NCI-H2196 (cell line): ENCODE data around the gene WDFY2.

Source experiments
- DNase-seq: peaks from one replicate; lab custom pipeline; 2025; ENCODE audit not compliant: unreplicated experiment; lab: John Stamatoyannopoulos, UW

The WDFY2 gene

GRCh38 chr13:51659276-51660127 lies 75.2 kb downstream of the WDFY2 start:
- no peak for DNase-seq

- no peak for DNase-seq
These were observed 76.6 kb downstream of the WDFY2 start for GRCh38 chr13:51660813-51661212.

GRCh38 chr13:51663973-51664957 lies 80.0 kb downstream of the WDFY2 start:
- no peak for DNase-seq

DNA sequence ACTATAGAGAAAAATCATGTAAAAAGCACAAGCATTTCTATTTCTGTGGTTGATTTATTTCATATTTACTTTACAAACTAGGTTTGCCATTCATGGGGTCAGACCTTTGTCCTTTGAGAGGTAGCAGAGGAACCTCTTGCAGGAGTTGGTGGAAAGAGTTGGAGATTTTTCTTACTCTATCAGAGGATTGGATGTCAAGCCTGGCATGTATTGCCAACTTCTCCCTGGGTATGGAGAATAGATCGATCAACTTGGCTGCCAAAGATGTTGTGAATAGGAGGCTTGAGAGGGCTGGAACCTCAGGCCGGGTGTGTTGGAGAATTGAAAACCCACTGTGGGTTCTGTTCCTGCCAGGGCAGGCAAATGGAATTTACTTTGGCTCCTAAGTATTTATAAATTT lies 81.2 kb downstream of the WDFY2 start:
- DNase-seq, result no peak

GRCh38 chr13:51666374-51666773 lies 82.1 kb downstream of the WDFY2 start:
- DNase-seq, result no peak

DNA sequence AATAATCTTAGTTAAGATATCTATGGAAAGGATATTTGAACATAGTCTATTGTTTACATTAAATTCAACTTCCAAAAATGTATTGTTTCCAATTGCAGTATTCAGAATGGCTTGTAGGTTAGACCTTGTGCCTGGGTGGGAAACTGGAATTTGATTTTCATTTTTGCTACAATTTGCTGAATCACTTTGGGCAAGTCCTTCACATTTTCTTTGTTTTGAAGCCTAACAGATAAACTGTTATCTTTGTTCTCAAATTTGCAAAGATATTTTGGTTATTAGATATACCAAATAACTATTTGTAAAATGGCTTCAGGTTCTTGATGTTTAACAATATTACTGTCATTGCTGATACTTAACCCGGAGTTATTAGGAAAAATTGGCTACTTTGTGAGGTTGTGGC lies 82.6 kb downstream of the WDFY2 start:
- no peak for DNase-seq

DNA sequence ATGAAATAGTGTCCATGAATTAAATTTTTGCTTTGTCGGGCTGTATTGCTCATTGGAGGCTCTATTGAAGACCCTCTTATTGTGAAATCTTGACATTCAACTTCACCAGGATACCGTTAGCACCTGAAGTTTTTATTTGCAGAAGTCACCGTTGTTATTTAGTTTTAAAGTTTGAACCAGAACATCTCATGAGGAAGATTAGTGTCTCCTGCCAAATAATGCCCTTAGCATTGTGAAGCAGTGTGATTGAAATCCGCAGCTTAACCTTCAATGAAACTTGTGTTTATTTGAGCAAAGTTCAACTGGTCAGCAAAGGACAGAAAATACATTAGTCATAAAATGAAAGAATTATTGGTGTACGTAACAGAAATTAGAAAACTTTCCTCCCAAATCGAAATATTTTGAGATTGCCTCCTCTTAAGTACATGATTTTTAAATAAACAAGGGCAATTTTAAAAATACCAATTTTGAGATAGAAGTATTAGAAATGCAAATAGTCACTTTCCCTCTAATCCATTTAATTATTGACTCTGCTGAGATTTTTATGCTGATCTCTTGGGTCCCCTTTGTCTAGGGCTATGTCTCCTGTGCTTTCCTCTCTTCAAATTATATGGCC lies 84.4 kb downstream of the WDFY2 start:
- DNase-seq, result no peak

GRCh38 chr13:51673165-51673564 lies 88.9 kb downstream of the WDFY2 start:
- no peak for DNase-seq

DNA sequence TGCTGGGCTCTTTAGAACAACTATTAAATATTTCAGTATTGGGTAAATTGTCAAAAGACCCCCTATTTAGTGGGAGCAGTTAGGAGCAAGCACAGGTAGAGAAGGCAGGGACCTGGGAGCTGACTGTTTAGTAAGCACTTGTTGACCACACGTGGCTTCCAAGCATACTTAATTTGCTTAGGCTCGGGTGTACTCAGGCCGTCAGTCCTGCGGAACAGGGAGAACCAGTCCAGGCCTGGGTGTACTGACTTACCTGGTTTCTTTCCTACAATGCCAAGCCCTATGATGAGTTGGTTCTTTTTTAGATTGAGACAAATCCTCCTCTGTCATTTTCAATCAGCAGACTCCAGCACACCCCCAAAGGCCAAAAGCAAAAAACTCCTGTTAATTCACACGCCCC lies 90.0 kb downstream of the WDFY2 start:
- DNase-seq, result peak; percentile 22

GRCh38 chr13:51675385-51675784 lies 91.1 kb downstream of the WDFY2 start:
- DNase-seq, result no peak

GRCh38 chr13:51675877-51676276 lies 91.6 kb downstream of the WDFY2 start:
- DNase-seq, result no peak

DNA sequence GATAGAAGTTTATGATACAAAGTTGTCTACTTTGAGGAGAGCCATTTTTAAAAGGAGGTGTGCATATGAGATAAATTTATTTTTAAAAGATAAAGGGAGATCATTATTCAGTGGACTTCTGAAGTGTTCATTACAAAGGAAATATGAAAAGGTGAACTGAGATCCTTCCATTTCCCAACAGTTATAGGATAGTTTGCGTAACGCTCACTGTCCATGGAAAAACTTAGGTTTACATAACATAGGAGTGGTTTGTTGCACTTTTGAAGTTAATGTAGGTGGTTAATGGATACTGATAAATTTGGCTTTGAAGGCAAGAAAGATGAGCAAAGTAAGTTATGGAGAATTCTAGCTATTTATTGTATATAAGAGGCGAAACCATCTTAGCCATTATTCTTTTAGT lies 92.5 kb downstream of the WDFY2 start:
- DNase-seq, result no peak

- DNase-seq, result no peak
These were observed 94.2 kb downstream of the WDFY2 start for GRCh38 chr13:51678420-51678819.

GRCh38 chr13:51679616-51680015 lies 95.4 kb downstream of the WDFY2 start:
- DNase-seq, result no peak

GRCh38 chr13:51681037-51681678 lies 96.9 kb downstream of the WDFY2 start:
- no peak for DNase-seq

DNA sequence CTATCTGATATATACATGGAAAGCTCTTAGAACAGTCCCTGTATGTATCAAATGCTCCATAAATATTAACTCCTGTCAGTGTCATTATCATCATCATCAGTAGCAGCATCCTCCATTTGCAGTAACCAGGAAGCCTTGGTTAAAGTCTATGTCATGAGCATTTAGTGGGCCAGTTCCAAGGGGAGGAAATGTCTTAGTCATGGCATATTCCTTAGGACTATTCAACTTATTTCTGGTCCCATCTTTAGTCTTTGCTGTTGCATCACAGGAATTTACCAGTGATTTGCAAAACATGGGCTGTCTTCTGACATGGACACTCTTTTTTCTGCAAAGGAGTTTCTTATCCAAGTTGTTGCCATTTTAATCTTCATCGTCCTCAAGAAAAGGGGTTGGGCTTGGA lies 98.4 kb downstream of the WDFY2 start:
- DNase-seq, result no peak

DNA sequence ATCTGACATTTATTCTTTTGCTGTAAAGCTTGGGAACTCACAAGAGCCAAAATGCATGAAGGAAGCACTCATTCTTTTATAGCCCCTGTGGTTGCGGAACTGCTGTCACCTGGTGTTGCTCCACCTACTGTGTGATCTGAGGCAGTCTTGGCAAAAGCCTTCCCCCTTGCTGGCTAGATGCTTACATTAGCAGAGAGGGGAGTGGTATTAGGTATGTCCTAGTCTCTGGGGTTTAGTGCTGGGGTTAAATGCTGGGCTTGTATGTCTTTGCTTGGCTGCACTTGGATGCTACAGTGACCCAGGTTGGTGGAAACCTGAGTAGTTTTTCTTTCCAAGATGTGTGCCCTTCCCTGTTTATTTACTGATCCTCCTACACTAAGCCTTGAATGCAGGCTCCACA lies 99.3 kb downstream of the WDFY2 start:
- DNase-seq, result no peak

DNA sequence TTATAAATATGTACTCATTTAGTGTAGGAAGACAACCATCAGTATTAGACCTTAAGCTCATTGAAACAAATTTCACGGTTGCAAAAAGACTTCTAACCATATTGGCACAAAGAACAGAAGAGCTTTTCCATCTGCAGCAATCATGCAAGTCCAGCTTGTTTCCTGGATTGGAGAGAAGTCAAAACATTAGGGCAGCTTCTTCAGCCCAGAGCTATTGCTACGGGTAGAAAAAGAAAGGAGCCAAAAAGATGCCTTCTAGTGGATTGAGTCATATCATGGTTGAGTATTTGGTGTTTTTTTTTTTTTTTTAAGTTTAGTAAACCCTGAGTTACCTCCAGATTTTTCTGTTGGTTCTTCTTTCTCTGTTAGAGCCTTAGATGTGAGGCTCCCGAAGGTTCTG lies 99.8 kb downstream of the WDFY2 start:
- no peak for DNase-seq

DNA sequence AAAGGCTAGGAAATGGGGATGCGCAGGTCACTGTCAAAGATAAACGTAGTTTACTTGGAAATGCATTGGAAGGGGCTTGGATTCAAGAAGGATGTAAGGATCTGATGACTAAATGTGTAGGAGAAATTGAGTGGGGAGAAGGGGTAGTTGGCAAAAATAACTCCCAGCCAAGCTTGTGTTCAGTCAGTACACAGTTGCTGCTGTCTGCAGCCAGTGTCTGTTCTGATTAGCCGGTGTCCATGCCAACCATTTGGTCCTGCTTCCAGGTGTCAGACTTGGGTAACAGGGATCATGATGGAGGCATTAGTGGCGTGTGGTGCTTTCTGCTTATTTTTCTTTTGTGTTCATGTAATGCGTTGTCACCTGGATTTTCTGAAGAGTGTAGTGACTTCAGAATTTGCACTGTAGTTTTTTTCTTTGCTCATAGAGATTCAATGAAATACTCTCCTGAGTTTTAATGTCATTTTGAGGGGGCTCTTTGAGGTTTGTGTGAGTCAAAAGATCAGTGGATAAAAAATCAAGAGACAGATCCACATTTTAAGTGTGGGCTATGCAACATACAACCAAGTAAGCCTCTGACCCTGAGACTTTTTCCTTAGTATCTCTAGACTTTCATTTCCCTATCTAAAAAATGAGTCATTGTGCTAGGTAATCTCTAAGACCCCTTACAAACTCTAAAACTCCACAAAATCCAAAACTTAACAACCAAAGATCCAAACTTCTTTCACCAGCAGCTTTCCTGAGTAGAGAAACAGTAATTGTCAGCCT lies 103.9 kb downstream of the WDFY2 start:
- no peak for DNase-seq

- no peak for DNase-seq
These were observed 104.8 kb downstream of the WDFY2 start for GRCh38 chr13:51688937-51689662.
